Retinal pigment epithelial cell (primary cell): ENCODE data around the gene PTRH1.

Source experiments
- DNase-seq: peaks from one replicate; pipeline ENCODE4 v3.0.0-alpha.2; 2010; ENCODE audit warnings: low read depth
- H3K4me3 ChIP-seq: 2 replicates; pipeline ENCODE4 v1.5.1; 2011; ENCODE audit warnings: mild to moderate bottlenecking, low read length, control low read depth, moderate library complexity
- CTCF ChIP-seq: conservative IDR thresholded peaks from 2 replicates; pipeline ENCODE4 v1.5.1; 2011; ENCODE audit warnings: low read depth, low read length, control low read depth, inconsistent platforms

PTRH1 gene

GRCh38 chr9:127731938-127732337 is 16.5 kb upstream of the PTRH1 start:
- no peak for TF ChIP-seq CTCF
- no peak overlapping the region for H3K4me3 ChIP-seq
- DNase-seq, result no peak

- no peak for DNase-seq
- no peak for TF ChIP-seq CTCF
- H3K4me3 ChIP-seq, result no peak overlapping the region
Measured at GRCh38 chr9:127730799-127731410, 15.4 kb upstream of the PTRH1 start.

- no peak overlapping the region for H3K4me3 ChIP-seq
- TF ChIP-seq CTCF, result no peak
- DNase-seq, result no peak
Measured at GRCh38 chr9:127730262-127730661, 14.8 kb upstream of the PTRH1 start.

- no peak for DNase-seq
- no peak for TF ChIP-seq CTCF
- H3K4me3 ChIP-seq, result no peak overlapping the region
Measured at GRCh38 chr9:127729522-127730256, 14.2 kb upstream of the PTRH1 start.

- no peak overlapping the region for H3K4me3 ChIP-seq
- DNase-seq, result no peak
- TF ChIP-seq CTCF, result no peak
Measured at GRCh38 chr9:127728808-127729207, 13.3 kb upstream of the PTRH1 start.

GRCh38 chr9:127726871-127727270 is 11.4 kb upstream of the PTRH1 start:
- no peak overlapping the region for H3K4me3 ChIP-seq
- no peak for TF ChIP-seq CTCF
- no peak for DNase-seq

- TF ChIP-seq CTCF, result no peak
- no peak overlapping the region for H3K4me3 ChIP-seq
- DNase-seq, result no peak
Measured at GRCh38 chr9:127724012-127724411, 8.5 kb upstream of the PTRH1 start.
